K562 treated with DMSO at 1 percent for 24 hours (cell line): ENCODE results near the gene REXO4. TPM values are rescaled to one million over a fixed set of nuclear protein-coding genes. Genes with fewer than 3 reads are reported as not detected.

ENCODE experiments used
- total RNA-seq: library from RNA; unstranded; fragments of 300-600 nt; gene quantifications from 2 replicates; pipeline ENCODE4 v1.2.3, GENCODE V29; 2022; ENCODE audit warnings: low read depth; ENCODE audit not compliant: insufficient read depth

The REXO4 gene, protein sequence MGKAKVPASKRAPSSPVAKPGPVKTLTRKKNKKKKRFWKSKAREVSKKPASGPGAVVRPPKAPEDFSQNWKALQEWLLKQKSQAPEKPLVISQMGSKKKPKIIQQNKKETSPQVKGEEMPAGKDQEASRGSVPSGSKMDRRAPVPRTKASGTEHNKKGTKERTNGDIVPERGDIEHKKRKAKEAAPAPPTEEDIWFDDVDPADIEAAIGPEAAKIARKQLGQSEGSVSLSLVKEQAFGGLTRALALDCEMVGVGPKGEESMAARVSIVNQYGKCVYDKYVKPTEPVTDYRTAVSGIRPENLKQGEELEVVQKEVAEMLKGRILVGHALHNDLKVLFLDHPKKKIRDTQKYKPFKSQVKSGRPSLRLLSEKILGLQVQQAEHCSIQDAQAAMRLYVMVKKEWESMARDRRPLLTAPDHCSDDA
- total RNA-seq, result 28.6 and 30.7 TPM in 2 replicates

DNA sequence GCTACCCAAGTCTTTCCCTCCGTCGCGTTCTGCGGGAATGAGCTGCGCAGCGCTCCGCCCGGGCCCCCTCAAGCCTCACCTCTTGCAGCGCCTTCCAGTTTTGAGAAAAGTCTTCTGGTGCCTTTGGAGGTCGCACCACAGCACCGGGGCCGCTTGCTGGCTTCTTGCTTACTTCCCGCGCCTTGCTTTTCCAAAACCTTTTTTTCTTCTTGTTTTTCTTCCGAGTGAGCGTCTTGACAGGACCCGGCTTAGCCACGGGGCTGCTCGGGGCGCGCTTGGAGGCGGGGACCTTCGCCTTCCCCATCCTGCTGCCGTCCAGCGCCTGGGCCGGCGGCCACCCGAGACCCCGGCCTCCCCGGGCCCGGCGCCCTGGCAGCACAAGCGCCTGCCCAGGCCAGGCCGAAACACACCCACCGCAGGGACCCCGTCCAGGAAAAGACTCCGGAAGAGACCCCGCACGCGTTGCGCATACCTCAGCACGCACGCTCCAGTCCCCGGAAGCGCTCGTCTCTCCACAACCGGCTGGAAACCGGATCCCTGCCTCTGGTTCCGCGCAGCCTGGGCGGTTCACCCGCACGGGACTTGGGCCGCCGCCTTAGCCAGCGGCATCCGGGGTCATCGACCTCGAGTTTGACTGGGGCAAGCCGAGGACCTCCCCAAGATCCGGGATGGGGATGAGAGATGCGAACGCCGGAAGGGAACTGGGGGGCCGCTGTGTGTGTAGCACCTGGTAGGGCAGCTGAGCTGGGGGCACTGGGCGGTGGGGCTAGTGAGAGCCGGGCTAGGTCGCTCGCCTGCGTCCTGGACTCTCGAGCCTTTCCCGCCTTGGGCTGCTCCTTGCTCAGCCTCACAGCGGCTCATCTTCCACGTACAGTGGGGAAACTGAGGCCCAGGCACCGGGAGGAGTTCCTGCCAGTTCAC lies at the start of gene REXO4:
Gene REXO4 (minus strand): TSS at position 470 of the 921 bp plus-strand sequence. CDS start 166 bp downstream, at position 304.

DNA sequence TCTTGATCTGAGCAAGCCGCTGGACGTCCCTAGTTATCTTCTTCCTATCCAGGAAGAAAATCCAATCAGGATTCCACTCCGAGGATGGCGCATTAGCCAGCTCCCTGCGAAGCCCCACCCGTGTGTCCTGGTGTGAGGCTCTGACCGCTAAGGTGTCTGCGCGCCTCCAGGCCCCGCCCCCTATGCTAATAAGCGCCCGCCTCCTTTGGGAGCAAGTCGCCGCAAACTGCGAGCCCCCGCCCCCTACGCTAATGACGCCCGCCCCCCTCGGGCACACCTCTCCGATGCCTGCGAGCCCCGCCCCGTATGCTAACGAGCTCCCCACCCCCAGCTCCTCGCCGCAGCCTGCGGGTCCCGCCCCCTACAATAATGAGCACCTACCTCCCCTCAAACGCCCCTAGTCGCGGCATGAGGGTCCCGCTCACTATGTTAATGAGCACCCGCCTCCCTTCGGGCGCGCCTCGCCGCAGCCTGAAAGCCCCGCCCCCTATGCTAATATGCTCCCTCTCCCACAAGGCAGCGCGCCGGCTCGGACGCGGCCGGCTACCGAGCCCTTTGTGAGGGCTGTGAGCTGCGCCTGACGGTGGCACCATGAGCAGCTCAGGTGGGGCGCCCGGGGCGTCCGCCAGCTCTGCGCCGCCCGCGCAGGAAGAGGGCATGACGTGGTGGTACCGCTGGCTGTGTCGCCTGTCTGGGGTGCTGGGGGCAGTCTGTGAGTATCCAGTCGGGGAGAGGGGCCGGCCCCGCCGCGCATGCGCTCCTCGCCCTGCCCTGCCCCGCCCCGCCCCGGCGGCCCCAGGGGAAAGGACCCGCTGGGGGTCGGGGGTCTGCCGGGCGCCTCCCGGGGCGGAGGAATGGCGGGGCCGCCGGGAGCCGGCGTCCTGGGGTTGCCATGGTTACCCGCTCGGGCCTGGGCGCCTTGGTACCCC lies 41.9 kb upstream of the REXO4 start, which contains the start of gene CACFD1:
Gene CACFD1 (plus strand): TSS at position 503 of the 929 bp plus-strand sequence. CDS start 89 bp downstream, at position 592.

DNA sequence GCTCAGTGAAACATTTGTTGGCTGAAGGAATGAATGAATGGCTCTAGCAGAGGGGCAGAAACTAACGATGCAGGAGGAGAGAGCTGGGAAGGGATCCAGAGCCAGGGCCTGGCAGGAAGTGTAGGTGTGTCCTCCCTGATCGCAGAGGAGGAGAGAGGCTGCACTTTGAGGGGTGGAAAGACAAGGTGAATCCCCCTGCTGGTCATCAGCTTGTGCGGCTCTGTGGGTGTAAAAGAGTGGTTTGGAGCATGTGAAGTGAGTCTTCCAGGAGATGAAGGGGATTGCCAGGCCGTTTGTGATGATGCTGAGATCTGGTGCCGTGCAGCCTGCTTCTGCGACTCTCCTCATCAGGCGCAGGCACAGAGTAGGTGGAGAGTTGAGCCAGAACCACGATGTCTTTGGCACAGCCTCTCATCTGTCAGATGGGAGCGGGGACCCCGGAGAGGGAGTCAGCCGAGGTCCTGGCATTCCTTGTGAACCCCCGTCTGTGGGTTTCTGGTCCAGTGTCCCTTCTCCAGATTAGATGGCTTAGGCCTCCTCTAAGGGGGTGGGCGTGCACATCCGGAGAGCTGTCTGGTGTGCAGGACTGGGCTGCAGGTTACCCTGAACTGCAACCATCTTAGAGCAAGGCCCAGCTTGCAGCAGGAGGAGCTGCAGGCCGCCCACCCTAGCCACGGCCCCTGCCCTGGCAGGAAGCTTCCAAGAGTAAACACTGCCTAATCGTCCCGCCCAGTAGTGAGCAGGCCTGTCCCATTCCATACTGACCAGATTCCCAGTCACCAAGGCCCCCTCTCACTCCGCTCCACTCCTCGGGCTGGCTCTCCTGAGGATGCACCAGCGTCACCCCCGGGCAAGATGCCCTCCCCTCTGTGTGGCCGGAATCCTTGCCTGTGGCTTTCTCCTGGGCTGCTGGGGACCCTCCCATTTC lies 4.1 kb upstream of the REXO4 start, which contains the start of gene ADAMTS13:
Gene ADAMTS13 (plus strand): TSS at position 753 of the 928 bp plus-strand sequence. CDS start 77 bp downstream, at position 830.

DNA sequence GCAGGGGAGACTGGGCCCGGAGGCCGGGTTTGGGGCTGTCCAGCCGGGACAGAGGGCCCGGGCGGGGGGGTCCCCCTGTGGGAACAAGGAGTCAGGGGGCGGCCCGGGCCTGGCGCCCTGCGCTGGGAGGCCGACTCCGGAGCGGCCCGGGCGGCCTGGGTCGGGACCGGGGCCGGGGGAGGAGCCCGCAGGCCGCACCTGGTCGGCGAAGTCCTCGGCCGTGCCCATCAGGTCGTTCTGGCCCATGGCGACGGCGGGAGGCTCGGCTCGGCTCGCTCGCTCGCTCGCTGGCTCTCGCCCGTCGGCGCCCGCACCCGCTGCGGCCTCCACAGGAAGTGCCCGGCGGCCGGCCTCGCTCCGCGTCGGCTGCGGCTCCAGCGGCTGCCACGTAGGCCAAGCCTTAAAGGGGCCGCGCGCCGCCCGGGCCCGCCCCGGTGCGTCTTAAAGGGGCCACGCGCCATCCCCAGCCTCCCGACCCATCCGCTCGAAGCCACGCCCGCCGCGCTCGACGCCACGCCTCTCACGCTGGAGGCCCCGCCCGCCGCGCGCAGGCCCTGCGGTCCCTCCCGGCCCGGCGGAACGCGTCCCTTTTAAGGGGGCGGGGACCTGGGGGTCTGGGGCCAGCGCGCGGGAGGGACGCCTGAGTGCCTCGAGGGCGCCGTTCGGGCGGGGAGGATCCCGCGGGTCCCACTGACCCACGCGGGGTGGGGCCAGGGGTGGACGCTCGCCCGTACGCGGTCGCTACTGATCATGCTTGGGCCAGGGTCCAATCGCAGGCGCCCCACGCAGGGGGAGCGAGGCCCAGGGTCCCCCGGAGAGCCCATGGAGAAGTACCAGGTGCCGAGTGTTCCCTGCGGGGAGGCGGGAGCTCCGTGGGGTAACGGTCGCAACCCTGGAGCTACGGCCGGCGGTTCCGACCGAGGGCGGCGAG lies 41.8 kb downstream of the REXO4 start, which contains the start of the genes STKLD1 and SURF4:
Gene STKLD1 (plus strand): TSS at position 643 of the 931 bp plus-strand sequence. CDS start 108 bp downstream, at position 751.
Gene SURF4 (minus strand): TSS at position 337 of the 931 bp plus-strand sequence. CDS start 91 bp downstream, at position 246.

DNA sequence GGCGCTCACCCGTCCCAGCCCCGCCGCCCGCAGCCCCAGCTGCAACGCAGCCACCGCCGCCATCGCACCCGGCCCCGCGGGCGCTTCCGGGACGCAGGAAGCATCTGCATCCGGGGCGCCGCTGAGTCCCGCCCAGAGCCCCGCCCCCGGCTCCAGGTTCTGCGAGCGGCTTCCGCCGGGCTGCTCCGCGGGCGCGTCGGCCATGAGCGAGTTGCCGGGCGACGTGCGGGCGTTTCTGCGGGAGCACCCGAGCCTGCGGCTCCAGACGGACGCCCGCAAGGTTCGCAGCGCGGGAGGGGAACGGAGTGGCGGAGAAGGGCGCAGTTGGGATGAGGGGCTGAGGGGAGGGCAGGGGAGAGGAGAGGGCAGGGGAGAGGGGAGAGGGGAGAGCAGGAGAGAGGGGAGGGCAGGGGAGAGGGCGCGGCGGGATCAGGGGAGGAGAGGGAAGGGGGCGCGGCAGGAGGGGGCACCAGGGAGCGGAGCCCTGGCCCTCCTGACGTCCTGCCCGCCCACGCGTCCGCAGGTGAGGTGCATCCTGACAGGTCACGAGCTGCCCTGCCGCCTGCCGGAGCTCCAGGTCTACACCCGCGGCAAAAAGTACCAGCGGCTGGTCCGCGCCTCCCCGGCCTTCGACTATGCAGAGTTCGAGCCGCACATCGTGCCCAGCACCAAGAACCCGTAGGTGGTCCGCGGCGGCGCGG lies 61.3 kb downstream of the REXO4 start, which contains the start of the genes SURF1 and SURF2:
Gene SURF1 (minus strand): TSS at position 97 of the 701 bp plus-strand sequence. CDS start 34 bp downstream, at position 63.
Gene SURF2 (plus strand): TSS at position 160 of the 701 bp plus-strand sequence. CDS start 43 bp downstream, at position 203.

Other genes starting within 250 kb of the REXO4 start
- not detected in 2 replicates for gene OBP2B, start 208.8 kb downstream of the REXO4 start, total RNA-seq
- gene ABO, start 142.8 kb downstream of the REXO4 start, total RNA-seq, result 6.8 and 14.1 TPM in 2 replicates
- gene SURF6, start 81.8 kb downstream of the REXO4 start, total RNA-seq, result 23.6 and 25.8 TPM in 2 replicates
- 31.3 and 35.9 TPM in 2 replicates for gene MED22, start 69.9 kb downstream of the REXO4 start, total RNA-seq
- 5,124 and 5,344 TPM in 2 replicates for gene RPL7A, start 69.8 kb downstream of the REXO4 start, total RNA-seq
- gene SURF1, start 61.5 kb downstream of the REXO4 start, total RNA-seq, result 54.6 and 55.3 TPM in 2 replicates
- 55.8 and 60.9 TPM in 2 replicates for gene SURF2, start 61.5 kb downstream of the REXO4 start, total RNA-seq
- gene SURF4, start 42.0 kb downstream of the REXO4 start, total RNA-seq, result 174 and 178 TPM in 2 replicates
- gene STKLD1, start 41.6 kb downstream of the REXO4 start, total RNA-seq, result 0.63 and 2.1 TPM in 2 replicates
- 0.79 and 1.3 TPM in 2 replicates for gene ADAMTS13, start 4.4 kb upstream of the REXO4 start, total RNA-seq
- 16.9 and 18.2 TPM in 2 replicates for gene CACFD1, start 42.0 kb upstream of the REXO4 start, total RNA-seq
- 11.6 and 11.7 TPM in 2 replicates for gene SLC2A6, start 61.1 kb upstream of the REXO4 start, total RNA-seq
- not detected in 2 replicates for gene MYMK, start 106.9 kb upstream of the REXO4 start, total RNA-seq
- gene ADAMTSL2, start 116.7 kb upstream of the REXO4 start, total RNA-seq, result not detected in 2 replicates
- gene FAM163B, start 191.4 kb upstream of the REXO4 start, total RNA-seq, result not detected in 2 replicates
- not detected in 2 replicates for gene DBH, start 218.4 kb upstream of the REXO4 start, total RNA-seq